ENCODE data around the gene BMP3. TPM values are rescaled to one million over a fixed set of nuclear protein-coding genes. Genes with fewer than 3 reads are reported as not detected.

Gene BMP3
- total RNA-seq, 1 donor from 2014 or later = not detected

GRCh38 chr4:81085291-81085690 is 54.8 kb downstream of the BMP3 start:
- H3K27me3 Mint-ChIP-seq (ENCODE audit: unreplicated experiment) = no peaks in the 10 kb centered on the region
- no peak overlapping the region for H3K4me3 Mint-ChIP-seq (ENCODE audit: unreplicated experiment)
- DNase-seq (ENCODE audit: extremely low spot score, unreplicated experiment) = no peak
- no peaks in the 10 kb centered on the region for H3K9me3 Mint-ChIP-seq (ENCODE audit: unreplicated experiment)
- H3K27ac Mint-ChIP-seq (ENCODE audit: unreplicated experiment) = no peak overlapping the region
- H3K4me1 Mint-ChIP-seq (ENCODE audit: unreplicated experiment) = no peaks in the 10 kb centered on the region
- TF ChIP-seq CTCF (IDR thresholded peaks at IDR 0.05) = no peak
- H3K36me3 Mint-ChIP-seq (ENCODE audit: unreplicated experiment) = no peaks in the 10 kb centered on the region

- Mint-ChIP-seq H3K4me3 (ENCODE audit: unreplicated experiment) (no peak overlapping the region), H3K27me3 (ENCODE audit: unreplicated experiment) (no peaks in the 10 kb centered on the region), H3K36me3 (ENCODE audit: unreplicated experiment) (no peaks in the 10 kb centered on the region), H3K27ac (ENCODE audit: unreplicated experiment) (no peak overlapping the region), H3K4me1 (ENCODE audit: unreplicated experiment) (no peaks in the 10 kb centered on the region), H3K9me3 (ENCODE audit: unreplicated experiment) (no peaks in the 10 kb centered on the region)
- DNase-seq (ENCODE audit: extremely low spot score, unreplicated experiment) = no peak
- no peak for TF ChIP-seq CTCF (IDR thresholded peaks at IDR 0.05)
Observed at GRCh38 chr4:81085979-81086378, 55.5 kb downstream of the BMP3 start.

- H3K27ac Mint-ChIP-seq (ENCODE audit: unreplicated experiment) = no peak overlapping the region
- no peaks in the 10 kb centered on the region for H3K36me3 Mint-ChIP-seq (ENCODE audit: unreplicated experiment)
- no peak overlapping the region for H3K4me3 Mint-ChIP-seq (ENCODE audit: unreplicated experiment)
- no peaks in the 10 kb centered on the region for H3K9me3 Mint-ChIP-seq (ENCODE audit: unreplicated experiment)
- no peak for DNase-seq (ENCODE audit: extremely low spot score, unreplicated experiment)
- no peak for TF ChIP-seq CTCF (IDR thresholded peaks at IDR 0.05)
- H3K4me1 Mint-ChIP-seq (ENCODE audit: unreplicated experiment) = no peaks in the 10 kb centered on the region
- H3K27me3 Mint-ChIP-seq (ENCODE audit: unreplicated experiment) = no peaks in the 10 kb centered on the region
Observed at GRCh38 chr4:81093720-81094401, 63.4 kb downstream of the BMP3 start.

- Mint-ChIP-seq H3K4me1 (ENCODE audit: unreplicated experiment) (no peaks in the 10 kb centered on the region), H3K4me3 (ENCODE audit: unreplicated experiment) (no peak overlapping the region), H3K9me3 (ENCODE audit: unreplicated experiment) (no peaks in the 10 kb centered on the region), H3K27ac (ENCODE audit: unreplicated experiment) (no peak overlapping the region), H3K27me3 (ENCODE audit: unreplicated experiment) (no peaks in the 10 kb centered on the region), H3K36me3 (ENCODE audit: unreplicated experiment) (no peaks in the 10 kb centered on the region)
- no peak for TF ChIP-seq CTCF (IDR thresholded peaks at IDR 0.05)
- DNase-seq (ENCODE audit: extremely low spot score, unreplicated experiment) = no peak
Observed at GRCh38 chr4:81095389-81095788, 64.9 kb downstream of the BMP3 start.

- H3K27me3 Mint-ChIP-seq (ENCODE audit: unreplicated experiment) = no peaks in the 10 kb centered on the region
- H3K9me3 Mint-ChIP-seq (ENCODE audit: unreplicated experiment) = no peaks in the 10 kb centered on the region
- H3K27ac Mint-ChIP-seq (ENCODE audit: unreplicated experiment) = no peak overlapping the region
- no peaks in the 10 kb centered on the region for H3K4me1 Mint-ChIP-seq (ENCODE audit: unreplicated experiment)
- no peaks in the 10 kb centered on the region for H3K36me3 Mint-ChIP-seq (ENCODE audit: unreplicated experiment)
- no peak for TF ChIP-seq CTCF (IDR thresholded peaks at IDR 0.05)
- H3K4me3 Mint-ChIP-seq (ENCODE audit: unreplicated experiment) = no peak overlapping the region
- no peak for DNase-seq (ENCODE audit: extremely low spot score, unreplicated experiment)
Observed at GRCh38 chr4:81096566-81096965, 66.1 kb downstream of the BMP3 start.

All from osteocyte (in vitro differentiated cells).